Trophoblast cell (in vitro differentiated cells and primary cell): ENCODE results near the gene INTS15.

Experiments used
- DNase-seq, 2 donors: peaks; one replicate each; pipeline ENCODE4 v3.0.0-alpha.2; 2016
- H2AFZ ChIP-seq: 2 replicates; pipeline ENCODE4 v1.6.1; 2013; ENCODE audit warnings: low read length, moderate library complexity, mild to moderate bottlenecking; ENCODE audit not compliant: insufficient read depth, poor library complexity
- H2AK5ac ChIP-seq: 2 replicates; pipeline ENCODE4 v1.6.1; 2013; ENCODE audit warnings: mild to moderate bottlenecking, low read length
- H2BK120ac ChIP-seq: 2 replicates; pipeline ENCODE4 v1.6.1; 2013; ENCODE audit warnings: low read length, mild to moderate bottlenecking, moderate library complexity; ENCODE audit not compliant: insufficient read depth, poor library complexity
- H2BK12ac ChIP-seq: 2 replicates; pipeline ENCODE4 v1.6.1; 2013; ENCODE audit warnings: mild to moderate bottlenecking, low read length, moderate library complexity
- H2BK5ac ChIP-seq: 2 replicates; pipeline ENCODE4 v1.6.1; 2013; ENCODE audit warnings: low read length, low read depth, moderate library complexity, mild to moderate bottlenecking; ENCODE audit not compliant: poor library complexity
- H3K14ac ChIP-seq: 2 replicates; pipeline ENCODE4 v1.6.1; 2013; ENCODE audit warnings: mild to moderate bottlenecking, low read length
- H3K18ac ChIP-seq: 2 replicates; pipeline ENCODE4 v1.6.1; 2013; ENCODE audit warnings: mild to moderate bottlenecking, low read length
- H3K23ac ChIP-seq: 2 replicates; pipeline ENCODE4 v1.6.1; 2013; ENCODE audit warnings: low read length
- H3K27ac ChIP-seq: 2 replicates; pipeline ENCODE4 v1.5.1; 2013; ENCODE audit warnings: low read depth, mild to moderate bottlenecking, inconsistent platforms, low read length, moderate library complexity
- H3K27me3 ChIP-seq: 2 replicates; pipeline ENCODE4 v1.6.1; 2013; ENCODE audit warnings: inconsistent platforms, mild to moderate bottlenecking, low read length, moderate library complexity; ENCODE audit not compliant: insufficient read depth
- H3K36me3 ChIP-seq, 2 experiments: 1 replicate in 1 of 2; 2 replicates in 1 of 2; pipeline ENCODE4 v1.6.1; 2013; ENCODE audit warnings: low read length in 2 of 2, mild to moderate bottlenecking in 2 of 2, moderate library complexity in 1 of 2; ENCODE audit not compliant: insufficient read depth in 2 of 2, control insufficient read depth in 1 of 2
- H3K4ac ChIP-seq: 2 replicates; pipeline ENCODE4 v1.6.1; 2013; ENCODE audit warnings: low read depth, mild to moderate bottlenecking, low read length, moderate library complexity
- H3K4me1 ChIP-seq, 2 experiments: 1 replicate in 1 of 2; 2 replicates in 1 of 2; pipeline ENCODE4 v1.6.1; 2013; ENCODE audit warnings: low read length in 2 of 2, mild to moderate bottlenecking in 2 of 2, moderate library complexity in 1 of 2; ENCODE audit not compliant: insufficient read depth in 2 of 2, control insufficient read depth in 1 of 2
- H3K4me2 ChIP-seq: 2 replicates; pipeline ENCODE4 v1.6.1; 2013; ENCODE audit warnings: inconsistent platforms, mild to moderate bottlenecking, low read length, moderate library complexity
- H3K4me3 ChIP-seq: 2 replicates; pipeline ENCODE4 v1.5.1; 2013; ENCODE audit warnings: mild to moderate bottlenecking, low read depth, low read length, inconsistent platforms
- H3K79me1 ChIP-seq: one replicate; pipeline ENCODE4 v1.6.1; 2013; ENCODE audit warnings: low read length
- H3K79me2 ChIP-seq: 2 replicates; pipeline ENCODE4 v1.6.1; 2013; ENCODE audit warnings: low read length, mild to moderate bottlenecking; ENCODE audit not compliant: control insufficient read depth, insufficient read depth, poor library complexity
- H3K9ac ChIP-seq: 2 replicates; pipeline ENCODE4 v1.6.1; 2013; ENCODE audit warnings: mild to moderate bottlenecking, low read length
- H3K9me3 ChIP-seq: 2 replicates; pipeline ENCODE4 v1.6.1; 2013; ENCODE audit warnings: low read depth, mild to moderate bottlenecking, control low read depth, inconsistent platforms, low read length; ENCODE audit not compliant: insufficient read depth
- H4K12ac ChIP-seq: 2 replicates; pipeline ENCODE4 v1.6.1; 2013; ENCODE audit warnings: low read depth, mild to moderate bottlenecking, low read length, moderate library complexity
- H4K8ac ChIP-seq: 2 replicates; pipeline ENCODE4 v1.6.1; 2013; ENCODE audit warnings: low read depth, mild to moderate bottlenecking, low read length, moderate library complexity
- H4K91ac ChIP-seq: one replicate; pipeline ENCODE4 v1.6.1; 2013; ENCODE audit warnings: low read depth, mild to moderate bottlenecking, low read length, moderate library complexity
- WGBS: extraction: QIAGEN DNeasy Blood & Tissue Kit; methylation state at CpG from one replicate; pipeline ENCODE4 v1.1.7; 2013; ENCODE audit warnings: missing lambda C conversion rate; ENCODE audit not compliant: insufficient read length, insufficient coverage; ENCODE audit errors: extremely low coverage; 5-methylcytosine and 5-hydroxymethylcytosine counted together

Gene INTS15

GRCh38 chr7:6636741-6637543 is 47.1 kb downstream of the INTS15 start, which contains the start of gene ZNF316:
TSS of gene ZNF316 (plus strand) at chr7:6637318. CDS start at chr7:6642410, 5,092 bp downstream.
- Histone ChIP-seq H3K9ac (peak within 1 kb of the TSS; percentile 85), H3K4ac (peak within 1 kb of the TSS; percentile 95), H3K79me1 (peaks cover 7% of the 10 kb centered on the region), H3K4me1 (peaks cover 5 to 10% of the 10 kb centered on the region in 2 experiments), H4K91ac (peak within 1 kb of the TSS; percentile 90), H3K36me3 (peaks cover 17 to 27% of the 10 kb centered on the region in 2 experiments), H3K4me2 (peak within 1 kb of the TSS; percentile 86), H2AFZ (peak within 1 kb of the TSS; percentile 99), H2AK5ac (peak within 1 kb of the TSS; percentile 72), H2BK120ac (peak within 1 kb of the TSS; percentile 94), H4K8ac (peak within 1 kb of the TSS; percentile 99), H3K4me3 (peak within 1 kb of the TSS; percentile 93), H3K14ac (peak within 1 kb of the TSS; percentile 99), H3K9me3 (peaks cover 1% of the 10 kb centered on the region), H3K23ac (no peak within 1 kb of the TSS), H3K27me3 (no peaks in the 10 kb centered on the region), H3K79me2 (peaks cover 6% of the 10 kb centered on the region), H3K18ac (peak within 1 kb of the TSS; percentile 97), H2BK12ac (no peak within 1 kb of the TSS), H3K27ac (peak within 1 kb of the TSS; percentile 2), H2BK5ac (peak within 1 kb of the TSS; percentile 77), H4K12ac (peak within 1 kb of the TSS; percentile 93)
- peak in 1 of 2 donors; percentile 69 for DNase-seq
- WGBS = no CpG with 5 or more reads among the region's 104 CpGs

GRCh38 chr7:6637544-6638229 is 47.9 kb downstream of the INTS15 start:
- Histone ChIP-seq H3K27ac (no peak overlapping the region), H3K14ac (peak overlapping the region; percentile 91), H3K23ac (no peak overlapping the region), H3K4me1 (peaks cover 5 to 10% of the 10 kb centered on the region in 2 experiments), H3K79me2 (peaks cover 6% of the 10 kb centered on the region), H3K79me1 (peaks cover 7% of the 10 kb centered on the region), H3K27me3 (no peaks in the 10 kb centered on the region), H2AFZ (peak overlapping the region; percentile 51), H3K4me3 (peak overlapping the region; percentile 93), H3K4me2 (peak overlapping the region; percentile 72), H3K9me3 (no peaks in the 10 kb centered on the region), H3K4ac (peak overlapping the region; percentile 0), H4K91ac (peak overlapping the region; percentile 72), H2BK5ac (no peak overlapping the region), H3K36me3 (peaks cover 25 to 34% of the 10 kb centered on the region in 2 experiments), H2BK12ac (no peak overlapping the region), H2AK5ac (peak overlapping the region; percentile 51), H3K18ac (peak overlapping the region; percentile 75), H2BK120ac (peak overlapping the region; percentile 48), H3K9ac (peak overlapping the region; percentile 70), H4K12ac (peak overlapping the region; percentile 70), H4K8ac (peak overlapping the region; percentile 40)
- no CpG with 5 or more reads among the region's 60 CpGs for WGBS
- peak in 1 of 2 donors; percentile 37 for DNase-seq

GRCh38 chr7:6639032-6639431 is 49.2 kb downstream of the INTS15 start:
- H3K4me1 ChIP-seq = peaks cover 5 to 10% of the 10 kb centered on the region in 2 experiments
- H2BK12ac ChIP-seq = no peak overlapping the region
- peaks cover 38 to 48% of the 10 kb centered on the region in 2 experiments for H3K36me3 ChIP-seq
- H2BK120ac ChIP-seq = no peak overlapping the region
- H2AK5ac ChIP-seq = no peak overlapping the region
- H3K27ac ChIP-seq = no peak overlapping the region
- H3K18ac ChIP-seq = peak overlapping the region; percentile 5
- H3K79me2 ChIP-seq = peaks cover 6% of the 10 kb centered on the region
- H4K12ac ChIP-seq = no peak overlapping the region
- no peak overlapping the region for H2AFZ ChIP-seq
- no peaks in the 10 kb centered on the region for H3K9me3 ChIP-seq
- WGBS = no CpG with 5 or more reads among the region's 4 CpGs
- H3K79me1 ChIP-seq = peaks cover 7% of the 10 kb centered on the region
- H3K14ac ChIP-seq = no peak overlapping the region
- no peak for DNase-seq
- H3K4ac ChIP-seq = no peak overlapping the region
- no peak overlapping the region for H4K91ac ChIP-seq
- H3K9ac ChIP-seq = no peak overlapping the region
- H3K23ac ChIP-seq = no peak overlapping the region
- H4K8ac ChIP-seq = no peak overlapping the region
- no peaks in the 10 kb centered on the region for H3K27me3 ChIP-seq
- no peak overlapping the region for H3K4me3 ChIP-seq
- no peak overlapping the region for H2BK5ac ChIP-seq
- H3K4me2 ChIP-seq = no peak overlapping the region

DNA sequence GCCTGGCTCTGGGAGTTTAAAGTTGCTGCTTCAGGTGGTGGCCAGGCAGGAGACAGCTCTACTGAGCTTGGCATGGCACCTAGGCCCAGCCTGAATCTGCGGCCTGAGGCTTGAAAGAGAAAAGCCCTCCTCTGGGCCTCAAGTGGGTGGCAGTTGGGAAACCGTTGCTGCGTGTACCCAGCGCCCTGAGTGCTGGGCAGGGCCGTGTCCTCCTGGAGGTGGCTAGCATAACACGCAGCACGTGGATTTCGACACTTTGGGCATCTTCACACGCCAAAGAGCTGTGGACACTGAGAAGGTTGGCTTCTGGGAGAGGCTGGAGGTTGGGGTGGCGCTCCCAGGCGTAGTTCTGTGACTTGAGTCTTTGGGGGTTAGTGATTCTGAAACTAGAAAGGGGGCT is 49.8 kb downstream of the INTS15 start:
- Histone ChIP-seq H3K14ac (no peak overlapping the region), H2BK12ac (no peak overlapping the region), H3K9me3 (no peaks in the 10 kb centered on the region), H4K8ac (no peak overlapping the region), H3K4ac (no peak overlapping the region), H2AFZ (no peak overlapping the region), H4K12ac (no peak overlapping the region), H3K27ac (no peak overlapping the region), H3K18ac (no peak overlapping the region), H3K79me2 (peaks cover 6% of the 10 kb centered on the region), H3K4me3 (no peak overlapping the region), H2BK120ac (no peak overlapping the region), H3K4me1 (peaks cover 5 to 10% of the 10 kb centered on the region in 2 experiments), H4K91ac (no peak overlapping the region), H3K27me3 (no peaks in the 10 kb centered on the region), H2BK5ac (no peak overlapping the region), H3K79me1 (peaks cover 7% of the 10 kb centered on the region), H3K9ac (no peak overlapping the region), H2AK5ac (no peak overlapping the region), H3K36me3 (peaks cover 44 to 54% of the 10 kb centered on the region in 2 experiments), H3K4me2 (no peak overlapping the region), H3K23ac (no peak overlapping the region)
- no CpG with 5 or more reads among the region's 11 CpGs for WGBS
- no peak for DNase-seq
